DMS79 (cell line): Measurements from ENCODE around the gene TIGD1.
"Not testable (repeated sequence)": the region's sequence is repeated elsewhere in the genome, so short reads cannot be mapped to it uniquely, and the experiment has no call there.

Experiments
- DNase-seq: peaks from one replicate; lab custom pipeline; 2025; lab: John Stamatoyannopoulos, UW

Gene TIGD1

DNA sequence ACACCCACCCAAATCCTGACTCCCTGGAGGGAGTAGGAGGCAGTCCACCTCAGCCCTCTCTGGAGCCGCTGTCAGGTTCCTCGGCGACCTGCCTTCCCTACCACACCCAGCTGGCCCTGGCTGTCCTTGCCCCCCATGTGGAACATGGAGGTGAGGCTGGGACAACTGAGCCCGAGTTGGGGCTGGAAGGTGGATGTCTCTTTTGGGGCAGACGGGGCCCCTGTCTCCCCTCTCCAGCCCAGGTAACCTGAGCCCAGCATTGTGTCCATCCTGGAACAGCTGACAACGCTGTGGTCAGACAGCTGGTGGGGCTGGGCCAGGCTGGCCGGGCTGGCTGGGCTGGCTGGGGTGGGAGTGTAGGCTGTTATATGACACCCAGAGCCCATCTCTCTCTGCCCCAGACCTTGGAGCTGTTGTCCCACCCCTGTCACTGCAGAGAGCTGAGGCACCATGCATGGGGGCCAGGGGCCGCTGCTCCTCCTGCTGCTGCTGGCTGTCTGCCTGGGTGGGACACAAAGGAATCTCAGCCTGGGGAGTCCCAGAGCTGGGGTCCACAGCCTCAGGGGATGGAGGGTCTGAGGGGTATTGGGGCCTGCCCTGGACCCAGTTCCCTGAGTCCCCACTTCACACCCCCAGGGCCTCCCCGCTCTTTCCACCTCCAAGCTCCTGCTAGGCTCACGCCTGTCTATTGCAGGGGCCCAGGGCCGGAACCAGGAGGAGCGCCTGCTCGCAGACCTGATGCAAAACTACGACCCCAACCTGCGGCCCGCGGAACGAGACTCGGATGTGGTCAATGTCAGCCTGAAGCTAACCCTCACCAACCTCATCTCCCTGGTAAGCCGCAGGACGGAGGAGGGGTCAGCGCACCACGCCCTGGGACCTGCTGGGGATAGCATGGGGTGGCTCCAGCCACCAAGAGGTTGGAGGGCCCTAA, 10.8 kb downstream of the TIGD1 start, which contains the start of gene CHRNG:
Gene CHRNG (plus strand): TSS at position 395 of the 934 bp plus-strand sequence. CDS start 56 bp downstream, at position 451.
- DNase-seq, result no peak

DNA sequence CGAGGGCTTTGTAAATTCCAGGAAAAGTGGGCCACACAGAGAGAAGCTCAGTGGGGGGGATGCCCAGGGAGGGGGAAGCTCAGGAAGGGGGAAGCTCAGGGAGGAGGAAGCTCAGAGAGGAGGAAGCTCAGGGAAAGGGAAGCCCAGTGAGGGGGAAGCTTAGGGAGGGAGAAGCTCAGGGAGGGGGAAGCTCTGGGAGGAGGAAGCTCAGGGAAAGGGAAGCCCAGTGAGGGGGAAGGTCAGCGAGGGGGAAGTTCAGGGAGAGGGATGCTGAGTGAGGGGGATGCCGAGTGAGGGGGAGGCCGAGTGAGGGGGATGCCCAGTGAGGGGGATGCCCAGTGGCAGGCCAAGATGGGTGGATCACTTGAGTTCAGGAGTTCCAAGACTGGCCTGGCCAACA, 11.7 kb downstream of the TIGD1 start:
- DNase-seq, result no peak

DNA sequence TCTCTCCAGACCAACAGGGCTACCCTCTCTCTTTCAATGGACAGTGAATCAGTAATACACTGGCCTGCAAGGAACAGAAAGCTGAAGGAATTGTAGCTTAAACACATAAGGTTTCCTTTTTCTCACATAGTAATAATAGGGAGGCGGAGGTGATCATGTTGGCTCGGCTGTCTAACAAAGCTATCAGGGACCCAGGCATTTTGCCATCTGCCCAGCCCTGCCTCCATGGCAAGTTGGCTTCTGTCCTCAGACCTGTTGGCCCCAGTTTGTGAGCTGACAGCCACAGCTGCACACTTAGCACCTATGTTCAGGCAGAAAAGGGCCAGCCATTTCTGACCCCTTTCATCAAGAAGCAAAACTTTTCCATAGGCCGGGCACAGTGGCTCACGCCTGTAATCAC, 12.9 kb downstream of the TIGD1 start:
- no peak for DNase-seq

GRCh38 chr2:232537079-232537478, 13.3 kb downstream of the TIGD1 start:
- DNase-seq, result no peak

DNA sequence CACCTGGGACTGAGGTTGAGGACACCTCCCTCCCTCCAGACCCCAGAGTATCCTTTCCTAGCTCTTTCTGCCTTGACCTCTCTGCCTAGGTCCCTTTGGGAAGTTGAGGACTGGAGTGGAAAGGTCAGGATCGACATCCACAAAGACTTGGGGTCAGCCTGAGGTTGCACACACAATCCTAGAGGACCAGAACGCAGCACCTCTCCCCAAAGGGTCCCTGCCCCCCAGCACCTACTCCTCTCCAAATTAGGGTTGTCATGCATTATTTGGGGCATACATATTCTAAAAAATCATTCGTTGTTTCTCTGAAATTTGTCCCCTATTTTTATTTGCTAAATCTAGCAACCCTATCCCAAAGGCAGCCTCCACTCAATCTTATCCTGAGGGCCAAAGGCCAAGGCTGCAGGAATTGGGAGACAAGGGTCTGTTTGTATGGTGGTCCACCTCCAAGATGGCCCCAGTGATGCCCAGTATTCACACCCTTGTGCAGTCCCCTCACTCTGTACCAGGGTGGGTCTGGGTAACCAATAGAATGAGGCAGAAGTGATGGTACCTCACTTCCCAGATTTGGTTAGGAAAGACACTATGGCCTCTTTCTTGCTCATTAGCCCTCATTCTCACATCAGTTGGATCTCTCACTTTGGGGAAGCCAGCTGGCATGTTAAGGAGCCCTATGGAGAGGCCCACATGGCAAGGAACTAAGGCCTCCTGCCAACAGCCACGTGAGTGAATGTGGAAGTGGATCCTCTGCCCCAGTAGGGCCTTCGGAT, 14.4 kb downstream of the TIGD1 start:
- no peak for DNase-seq

GRCh38 chr2:232534940-232535651, 15.3 kb downstream of the TIGD1 start:
- no peak for DNase-seq

GRCh38 chr2:232533944-232534710, 16.2 kb downstream of the TIGD1 start:
- no peak for DNase-seq

DNA sequence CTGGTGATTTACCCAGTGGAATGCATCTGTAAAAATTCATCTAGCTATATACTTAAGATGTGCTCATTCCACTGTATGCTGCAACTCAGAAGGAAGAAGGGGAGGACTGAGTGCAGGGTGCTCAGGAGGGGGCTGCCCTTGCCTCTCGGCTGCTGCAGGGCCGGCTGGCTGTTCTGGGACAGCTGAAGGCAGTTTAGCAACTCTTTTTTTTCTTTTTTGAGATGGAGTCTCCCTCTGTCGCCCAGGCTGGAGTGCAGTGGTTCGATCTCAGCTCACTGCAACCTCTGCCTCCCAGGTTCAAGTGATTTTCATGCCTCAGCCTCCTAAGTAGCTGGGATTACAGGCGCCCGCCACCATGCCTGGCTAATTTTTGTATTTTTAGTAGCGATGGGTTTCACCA, 17.5 kb downstream of the TIGD1 start:
- not testable (repeated sequence) for DNase-seq

DNA sequence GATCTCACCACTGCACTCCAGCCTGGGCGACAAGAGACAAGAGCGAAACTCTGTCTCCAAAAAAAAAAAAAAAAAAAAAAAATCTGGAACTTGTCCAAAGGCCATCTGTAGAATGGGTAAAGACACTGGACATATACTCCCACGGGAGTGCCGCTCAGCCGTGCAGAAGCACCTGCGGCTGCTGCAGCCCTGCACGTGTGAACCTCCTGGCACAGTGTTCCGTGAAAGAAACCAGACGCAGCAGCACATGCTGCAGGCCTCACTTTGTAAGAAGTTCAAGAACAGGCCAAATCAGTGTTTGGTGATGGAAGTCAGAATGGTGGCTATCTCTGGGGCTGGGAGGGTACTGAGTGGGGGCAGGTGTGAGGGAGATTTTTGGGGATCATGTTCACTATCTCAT, 17.9 kb downstream of the TIGD1 start:
- no peak for DNase-seq

DNA sequence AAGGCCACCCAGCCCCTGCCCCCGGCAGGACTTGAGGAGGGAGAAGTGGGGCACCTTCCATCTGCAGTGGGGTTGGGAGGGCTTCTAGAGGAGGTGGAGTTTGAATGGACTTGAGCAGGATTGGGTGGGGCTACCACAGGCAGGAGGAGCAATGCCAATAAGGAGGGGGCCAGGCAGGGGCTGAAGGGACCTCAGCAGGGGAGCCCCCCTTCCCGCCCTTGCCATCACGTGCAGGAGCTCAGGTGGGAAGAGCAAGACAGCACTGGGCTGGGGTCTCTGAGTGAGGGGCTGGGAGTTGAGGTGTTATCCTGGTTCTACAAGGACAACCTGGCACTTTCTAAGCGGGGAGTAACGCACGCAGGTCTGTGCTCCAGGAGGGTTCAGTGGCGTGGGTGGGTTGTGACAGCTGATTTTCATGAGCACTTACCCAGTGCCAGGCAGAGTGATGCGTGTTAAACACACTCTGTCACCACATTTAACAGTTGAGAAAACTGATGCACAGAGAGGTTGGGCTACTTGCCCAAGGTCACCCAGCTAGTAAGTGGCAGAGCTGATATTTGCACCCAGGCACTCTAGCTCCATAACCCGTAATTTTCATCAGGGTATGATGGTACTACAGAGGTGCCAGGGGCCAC, 19.6 kb downstream of the TIGD1 start:
- DNase-seq, result no peak

GRCh38 chr2:232529806-232530547, 20.4 kb downstream of the TIGD1 start:
- DNase-seq, result no peak

DNA sequence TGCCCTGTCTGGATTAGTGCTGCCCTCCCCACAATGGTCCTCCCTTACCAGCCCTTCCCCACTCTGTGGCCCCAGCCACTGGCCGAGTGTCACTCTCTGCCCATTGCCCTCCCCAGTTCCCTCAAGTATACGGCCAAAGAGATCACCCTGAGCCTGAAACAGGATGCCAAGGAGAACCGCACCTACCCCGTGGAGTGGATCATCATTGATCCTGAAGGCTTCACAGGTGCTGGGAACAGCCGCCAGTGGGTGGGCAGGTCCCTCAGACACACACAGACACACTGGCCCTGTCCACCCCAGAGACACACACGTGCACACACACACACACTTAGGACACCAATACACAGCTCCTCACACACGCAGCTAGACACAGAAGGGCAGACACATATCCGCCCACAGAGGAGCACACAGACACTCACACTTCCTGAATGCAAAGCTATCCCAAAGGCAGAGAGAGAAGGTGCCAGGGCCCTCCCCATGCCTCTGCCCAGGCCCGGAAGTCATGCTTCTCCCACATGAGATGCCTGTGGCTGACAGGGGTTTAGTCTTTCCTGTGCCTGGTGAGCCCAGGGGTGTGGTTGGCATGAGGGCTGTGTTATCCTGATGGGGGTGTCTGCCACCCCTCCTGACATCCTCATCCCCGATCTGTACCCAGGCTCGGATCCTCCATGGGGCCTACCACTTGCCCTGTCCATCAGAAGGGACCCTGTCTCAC, 21.5 kb downstream of the TIGD1 start:
- DNase-seq, result no peak

- DNase-seq, result no peak
These were observed 22.4 kb downstream of the TIGD1 start for GRCh38 chr2:232527905-232528470.

GRCh38 chr2:232526372-232526941, 23.9 kb downstream of the TIGD1 start:
- DNase-seq, result no peak

DNA sequence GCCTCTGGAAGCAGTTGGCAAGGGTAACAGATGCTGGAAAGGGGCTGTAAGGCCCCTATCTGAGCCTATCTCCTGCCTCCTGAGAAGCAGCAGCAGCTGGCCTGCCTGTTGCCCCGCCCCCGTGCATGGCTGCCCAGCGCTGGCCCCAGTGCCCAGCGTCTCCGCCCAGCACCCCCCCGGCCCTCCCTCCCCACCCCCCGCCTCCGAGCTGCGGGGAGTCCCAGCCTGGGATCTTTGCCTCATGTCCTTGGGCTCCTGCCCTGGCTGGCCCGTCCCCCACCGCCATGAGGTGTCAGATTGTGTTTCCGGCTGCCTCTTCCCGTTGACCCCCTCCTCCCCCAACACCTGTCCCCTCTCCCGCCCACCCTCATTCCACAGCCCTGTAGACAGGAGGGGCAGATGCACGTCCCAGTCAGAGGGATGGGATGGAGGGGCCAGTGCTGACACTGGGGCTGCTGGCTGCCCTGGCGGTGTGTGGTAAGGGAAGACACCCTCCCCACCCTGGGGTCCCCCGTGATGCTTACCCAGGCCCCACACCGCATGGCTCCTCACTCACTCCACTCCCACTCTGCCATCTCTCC, 24.5 kb downstream of the TIGD1 start, which contains the start of gene CHRND:
Gene CHRND (plus strand): TSS at position 370 of the 581 bp plus-strand sequence. CDS start 56 bp downstream, at position 426.
- no peak for DNase-seq

DNA sequence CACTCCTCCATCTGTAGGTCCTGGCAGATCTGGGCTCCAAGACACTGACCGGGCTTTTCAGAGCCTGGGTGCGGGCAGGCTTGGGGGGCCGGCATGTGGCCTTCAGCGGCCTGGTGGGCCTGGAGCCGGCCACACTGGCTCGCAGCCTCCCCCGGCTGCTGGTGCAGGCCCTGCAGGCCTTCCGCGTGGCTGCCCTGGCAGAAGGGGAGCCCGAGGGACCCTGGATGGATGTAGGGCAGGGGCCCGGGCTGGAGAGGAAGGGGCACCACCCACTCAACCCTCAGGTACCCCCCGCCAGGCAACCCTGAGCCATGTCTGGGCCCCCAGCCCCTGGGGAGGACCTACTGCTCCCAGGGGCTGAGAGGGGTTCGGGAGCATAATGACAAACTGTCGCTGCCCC, 25.2 kb downstream of the TIGD1 start:
- no peak for DNase-seq

DNA sequence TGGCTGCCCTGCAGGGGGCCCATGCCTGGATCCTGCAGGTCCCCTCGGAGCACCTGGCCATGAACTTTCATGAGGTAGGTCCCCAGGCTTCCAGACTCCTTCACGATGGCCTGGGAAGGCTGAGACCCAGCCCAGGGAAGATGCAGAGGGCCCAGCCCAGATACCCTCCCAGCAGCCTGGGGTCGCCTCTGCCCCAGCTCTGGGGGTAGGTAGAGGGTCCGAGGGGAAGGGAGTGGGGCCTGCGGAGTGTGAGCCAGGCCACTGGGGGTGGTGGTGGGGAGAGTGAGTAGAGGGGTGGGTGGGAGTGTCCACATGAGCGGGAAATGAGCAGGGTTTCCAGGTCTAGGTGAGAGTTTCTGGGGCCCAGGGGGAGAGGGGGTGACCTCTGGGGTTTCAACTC, 25.6 kb downstream of the TIGD1 start:
- DNase-seq, result no peak
